IPS-NIHi7 (cell line): ENCODE data around the gene KRTAP4-3.
"Not testable (repeated sequence)": the region's sequence is repeated elsewhere in the genome, so short reads cannot be mapped to it uniquely, and the experiment has no call there.

ENCODE experiments used
- DNase-seq: peaks from one replicate; pipeline ENCODE4 v3.0.0; 2012; ENCODE audit warnings: mixed read lengths; ENCODE audit errors: extremely low spot score

KRTAP4-3 gene

GRCh38 chr17:41151525-41151924 is 16.5 kb downstream of the KRTAP4-3 start:
- DNase-seq, result no peak

GRCh38 chr17:41150026-41150425 is 18.0 kb downstream of the KRTAP4-3 start:
- DNase-seq, result no peak

GRCh38 chr17:41149652-41149985 is 18.4 kb downstream of the KRTAP4-3 start, which contains the start of gene KRTAP4-5:
TSS of gene KRTAP4-5 (minus strand) at chr17:41149825. CDS start at chr17:41149767, 58 bp downstream.
- DNase-seq, result no peak

- not testable (repeated sequence) for DNase-seq
These were observed 18.9 kb downstream of the KRTAP4-3 start for GRCh38 chr17:41148971-41149651.

GRCh38 chr17:41147531-41148204 is 20.4 kb downstream of the KRTAP4-3 start:
- DNase-seq, result no peak

GRCh38 chr17:41145261-41145660 is 22.8 kb downstream of the KRTAP4-3 start:
- DNase-seq, result no peak

GRCh38 chr17:41144846-41145245 is 23.2 kb downstream of the KRTAP4-3 start:
- no peak for DNase-seq

- no peak for DNase-seq
These were observed 26.7 kb downstream of the KRTAP4-3 start for GRCh38 chr17:41141361-41141760.

GRCh38 chr17:41140360-41141131 is 27.5 kb downstream of the KRTAP4-3 start, which contains the start of gene KRTAP4-6:
TSS of gene KRTAP4-6 (minus strand) at chr17:41140544. CDS start at chr17:41140487, 57 bp downstream.
- no peak for DNase-seq

GRCh38 chr17:41139865-41140264 is 28.2 kb downstream of the KRTAP4-3 start:
- DNase-seq, result not testable (repeated sequence)

- no peak for DNase-seq
These were observed 33.9 kb downstream of the KRTAP4-3 start for GRCh38 chr17:41133880-41134735.

- DNase-seq, result no peak
These were observed 36.0 kb downstream of the KRTAP4-3 start for GRCh38 chr17:41131979-41132378.

- no peak for DNase-seq
These were observed 40.6 kb downstream of the KRTAP4-3 start for GRCh38 chr17:41127371-41127770.

- no peak for DNase-seq
These were observed 41.6 kb downstream of the KRTAP4-3 start for GRCh38 chr17:41126412-41126811.

- DNase-seq, result no peak
These were observed 43.0 kb downstream of the KRTAP4-3 start for GRCh38 chr17:41125064-41125463.

GRCh38 chr17:41123991-41124371 is 44.0 kb downstream of the KRTAP4-3 start, which contains the start of gene KRTAP4-12:
TSS of gene KRTAP4-12 (minus strand) at chr17:41124182. CDS start at chr17:41124122, 60 bp downstream.
- not testable (repeated sequence) for DNase-seq

- not testable (repeated sequence) for DNase-seq
These were observed 44.6 kb downstream of the KRTAP4-3 start for GRCh38 chr17:41123292-41123990.

GRCh38 chr17:41121742-41122141 is 46.3 kb downstream of the KRTAP4-3 start:
- no peak for DNase-seq

GRCh38 chr17:41119696-41120690 is 48.0 kb downstream of the KRTAP4-3 start:
- DNase-seq, result not testable (repeated sequence)
